SK-N-SH (cell line): ENCODE measurements around the gene MRPS22. TPM values are rescaled to one million over a fixed set of nuclear protein-coding genes. Genes with fewer than 3 reads are reported as not detected.

Source experiments
- CTCF ChIA-PET: fragments of 300-600, 350-600 bp; formaldehyde crosslinking; extraction: SDS; loops from one replicate; lab custom pipeline; 2021; lab: Yijun Ruan, JAX
- POLR2A ChIA-PET: fragments of 350-600 bp; sonication (Branson Sonifier 250); formaldehyde crosslinking; extraction: SDS; loops from one replicate; lab custom pipeline; 2020; ENCODE audit warnings: antibody characterized with exemption, inconsistent platforms; lab: Yijun Ruan, JAX
- DNase-seq: peaks from one replicate; pipeline ENCODE4 v3.0.0; 2012
- H2AFZ ChIP-seq: fragments of 200-600 bp; sonication (generic); 2 replicates; pipeline ENCODE4 v1.8.1; 2016; ENCODE audit warnings: antibody characterized with exemption, mild to moderate bottlenecking, low read depth
- H3F3A ChIP-seq: fragments of 200-600 bp; sonication (generic); replicated peaks from 2 replicates; pipeline ENCODE3; 2016; ENCODE audit warnings: antibody characterized with exemption, mild to moderate bottlenecking; ENCODE audit not compliant: insufficient read depth
- H3K27ac ChIP-seq, 2 experiments: fragments of 200-500 bp in 1 of 2; fragments of 200-600 bp in 1 of 2; sonication (Bioruptor generic) in 1 of 2; sonication (generic), shearing (Covaris generic) in 1 of 2; 2 replicates each; pipeline versions ENCODE4 v1.5.1 to v1.6.1; 2014 to 2016; ENCODE audit warnings: low read depth in 2 of 2, inconsistent platforms in 1 of 2, low read length in 1 of 2, mild to moderate bottlenecking in 1 of 2, mixed read lengths in 1 of 2
- H3K27me3 ChIP-seq: fragments of 200-600 bp; sonication (generic), shearing (Covaris generic); 2 replicates; pipeline ENCODE4 v1.6.1; 2016; ENCODE audit warnings: mixed run types; ENCODE audit not compliant: insufficient read depth
- H3K36me3 ChIP-seq, 2 experiments: fragments of 200-500 bp in 1 of 2; fragments of 200-600 bp in 1 of 2; sonication (Bioruptor generic) in 1 of 2; sonication (generic) in 1 of 2; replicated peaks in 1 of 2; 2 replicates each; pipeline versions ENCODE3 to v1.5.1; 2014 to 2016; ENCODE audit warnings: low read length in 1 of 2, mild to moderate bottlenecking in 1 of 2; ENCODE audit not compliant: insufficient read depth in 2 of 2, control insufficient read depth in 1 of 2
- H3K4me1 ChIP-seq, 2 experiments: fragments of 200-500 bp in 1 of 2; fragments of 200-600 bp in 1 of 2; sonication (Bioruptor generic) in 1 of 2; sonication (generic), shearing (Covaris generic) in 1 of 2; 2 replicates each; pipeline versions ENCODE4 v1.5.1 to v1.6.1; 2014 to 2016; ENCODE audit warnings: low read depth in 1 of 2, low read length in 1 of 2, mixed run types in 1 of 2; ENCODE audit not compliant: insufficient read depth in 2 of 2, control insufficient read depth in 1 of 2
- H3K4me2 ChIP-seq: fragments of 200-600 bp; sonication (generic), shearing (Covaris generic); 2 replicates; pipeline ENCODE4 v1.6.1; 2017; ENCODE audit warnings: mixed run types
- H3K4me3 ChIP-seq, 2 experiments: fragments of 200-500 bp in 1 of 2; fragments of 200-600 bp in 1 of 2; sonication (Bioruptor generic) in 1 of 2; sonication (generic), shearing (Covaris generic) in 1 of 2; 2 replicates each; pipeline versions ENCODE4 v1.5.1 to v1.8.1; 2014 to 2016; ENCODE audit warnings: low read depth in 2 of 2, inconsistent platforms in 1 of 2, low read length in 1 of 2, mild to moderate bottlenecking in 1 of 2, mixed read lengths in 1 of 2, moderate library complexity in 1 of 2
- H3K79me2 ChIP-seq: fragments of 200-600 bp; sonication (generic); 2 replicates; pipeline ENCODE4 v1.8.1; 2017; ENCODE audit warnings: mild to moderate bottlenecking; ENCODE audit not compliant: insufficient read depth
- H3K9ac ChIP-seq: fragments of 200-600 bp; sonication (generic); 2 replicates; pipeline ENCODE4 v1.6.1; 2017; ENCODE audit warnings: mixed run types
- H3K9me2 ChIP-seq: fragments of 200-600 bp; sonication (generic); 2 replicates; pipeline ENCODE4 v1.6.1; 2017; ENCODE audit warnings: mixed run types
- H3K9me3 ChIP-seq: fragments of 200-600 bp; sonication (generic); 2 replicates; pipeline ENCODE4 v1.6.1; 2017; ENCODE audit warnings: mixed run types, mild to moderate bottlenecking, moderate library complexity
- H4K20me1 ChIP-seq: fragments of 200-600 bp; sonication (generic); 2 replicates; pipeline ENCODE4 v1.6.1; 2017; ENCODE audit warnings: mild to moderate bottlenecking, mixed run types; ENCODE audit not compliant: insufficient read depth
- CHD2 ChIP-seq: fragments of 150-350 bp; IDR thresholded peaks from 2 replicates; pipeline ENCODE4 v1.6.1; 2018; ENCODE audit warnings: low read length; ENCODE audit not compliant: partially characterized antibody
- ELF1 ChIP-seq: IDR thresholded peaks from 2 replicates; pipeline ENCODE4 v1.4.0; 2012
- EZH2phosphoT487 ChIP-seq: fragments of 200-600 bp; sonication (generic); IDR thresholded peaks from 2 replicates; pipeline ENCODE4 v1.6.1; 2017; ENCODE audit warnings: low read depth, mixed run types, mild to moderate bottlenecking, antibody characterized with exemption, moderate library complexity, borderline replicate concordance
- FOSL2 ChIP-seq: IDR thresholded peaks from 2 replicates; pipeline ENCODE4 v1.4.0; 2012; ENCODE audit warnings: low read depth, mild to moderate bottlenecking, moderate library complexity, borderline replicate concordance
- FOXJ3 ChIP-seq: sonication (generic); formaldehyde crosslinking; IDR thresholded peaks from 2 replicates; pipeline ENCODE4 v1.5.1; 2020; ENCODE audit warnings: mild to moderate bottlenecking, missing genetic modification reagents
- GABPA ChIP-seq: IDR thresholded peaks from 2 replicates; pipeline ENCODE4 v1.4.0; 2012; ENCODE audit warnings: low read depth, mild to moderate bottlenecking
- GATA2 ChIP-seq: sonication (generic); formaldehyde crosslinking; IDR thresholded peaks from 2 replicates; pipeline ENCODE4 v1.5.0; 2020; ENCODE audit warnings: mild to moderate bottlenecking, missing genetic modification reagents
- IRF3 ChIP-seq: fragments of 150-350 bp; IDR thresholded peaks from 2 replicates; pipeline ENCODE4 v1.6.1; 2016; ENCODE audit warnings: mild to moderate bottlenecking, low read depth, low read length
- JUND ChIP-seq: IDR thresholded peaks from 2 replicates; pipeline ENCODE4 v1.4.0; 2012
- MAX ChIP-seq: IDR thresholded peaks from 2 replicates; pipeline ENCODE4 v1.4.0; 2012; ENCODE audit warnings: low read depth
- MEF2A ChIP-seq: IDR thresholded peaks from 2 replicates; pipeline ENCODE4 v1.4.0; 2012; ENCODE audit warnings: low read depth, borderline replicate concordance
- MXI1 ChIP-seq: IDR thresholded peaks from 2 replicates; pipeline ENCODE4 v1.6.1; 2012; ENCODE audit warnings: mild to moderate bottlenecking, low read depth, low read length, improper control_type of control experiment
- POLR2AphosphoS5 ChIP-seq: IDR thresholded peaks from 2 replicates; pipeline ENCODE4 v1.6.1; 2012; ENCODE audit warnings: low read depth, low read length
- RAD21 ChIP-seq: IDR thresholded peaks from 2 replicates; pipeline ENCODE4 v1.6.1; 2012; ENCODE audit warnings: mild to moderate bottlenecking, low read length
- RFX5 ChIP-seq: IDR thresholded peaks from 2 replicates; pipeline ENCODE4 v1.6.1; 2012; ENCODE audit warnings: mild to moderate bottlenecking, improper control_type of control experiment, low read length
- SMC3 ChIP-seq: IDR thresholded peaks from 2 replicates; pipeline ENCODE4 v1.6.1; 2012; ENCODE audit warnings: low read depth, low read length, improper control_type of control experiment
- TAF1 ChIP-seq: IDR thresholded peaks from 2 replicates; pipeline ENCODE4 v1.6.1; 2012; ENCODE audit warnings: low read depth, mild to moderate bottlenecking, low read length, moderate library complexity, borderline replicate concordance
- TCF12 ChIP-seq: IDR thresholded peaks from 2 replicates; pipeline ENCODE4 v1.4.0; 2012
- TEAD4 ChIP-seq: IDR thresholded peaks from 2 replicates; pipeline ENCODE4 v1.4.0; 2012; ENCODE audit warnings: mild to moderate bottlenecking, borderline replicate concordance; ENCODE audit not compliant: insufficient read depth
- USF1 ChIP-seq: IDR thresholded peaks from 2 replicates; pipeline ENCODE4 v1.4.0; 2012; ENCODE audit warnings: low read depth, borderline replicate concordance
- USF2 ChIP-seq: fragments of 150-350 bp; IDR thresholded peaks from 2 replicates; pipeline ENCODE4 v1.6.1; 2017; ENCODE audit warnings: antibody characterized with exemption, low read length, low read depth, borderline replicate concordance
- YY1 ChIP-seq: IDR thresholded peaks from 2 replicates; pipeline ENCODE4 v1.4.0; 2012; ENCODE audit warnings: low read depth, mild to moderate bottlenecking
- WGBS: methylation state at CpG from one replicate; pipeline ENCODE4 v1.1.6; 2017; ENCODE audit warnings: low lambda C conversion rate; 5-methylcytosine and 5-hydroxymethylcytosine counted together
- polyA plus RNA-seq, 3 experiments: library from polyadenylated mRNA; depleted of rRNA; stranded (reverse); fragments of >200 nt; gene quantifications; 2 replicates each; pipeline ENCODE4 v1.2.3, GENCODE V29; 2012

Gene MRPS22
- polyA plus RNA-seq, 1 of the 3 experiments (the other 2 are of a cell fraction) = 50.6 TPM

- H3K79me2 ChIP-seq = no peaks in the 10 kb centered on the region
- H3K9ac ChIP-seq = no peak overlapping the region
- H2AFZ ChIP-seq = no peak overlapping the region
- H3K9me3 ChIP-seq = no peaks in the 10 kb centered on the region
- H4K20me1 ChIP-seq = no peaks in the 10 kb centered on the region
- H3K36me3 ChIP-seq = no peaks in the 10 kb centered on the region
- H3K27ac ChIP-seq = no peak overlapping the region
- H3K4me1 ChIP-seq = peaks cover 0 to 9% of the 10 kb centered on the region in 2 experiments; a peak in 1 of 4 replicates
- no peaks in the 10 kb centered on the region for H3K27me3 ChIP-seq
- H3F3A ChIP-seq = no peaks in the 10 kb centered on the region
- no peak overlapping the region for H3K4me3 ChIP-seq
- CTCF ChIA-PET = interaction anchor here (1.9 to 8.6 kb wide), 3 partner anchors 7 to 386 kb away, joined by 6 to 83 read pairs (median 78); no protein-coding TSS in a partner anchor
- no peak overlapping the region for H3K4me2 ChIP-seq
- DNase-seq = no peak
- WGBS = 56% methylated on average over 4 of the region's 5 CpGs
- no peaks in the 10 kb centered on the region for H3K9me2 ChIP-seq
- no peak for TF ChIP-seq MAX
- TF ChIP-seq POLR2AphosphoS5 = no peak
- no peak for TF ChIP-seq FOXJ3 (CRISPR knock-in tag)
- TF ChIP-seq TCF12 = no peak
- no peak for TF ChIP-seq ELF1
- POLR2A ChIA-PET = no interaction called here
Measured at GRCh38 chr3:139322346-139322745, 21.5 kb upstream of the MRPS22 start.

GRCh38 chr3:139323146-139323545 is 20.7 kb upstream of the MRPS22 start:
- Histone ChIP-seq H3K9me2 (no peaks in the 10 kb centered on the region), H3K4me1 (peaks cover 0 to 3% of the 10 kb centered on the region in 2 experiments; a peak in 1 of 4 replicates), H3K4me2 (no peak overlapping the region), H3K79me2 (no peaks in the 10 kb centered on the region), H3K9me3 (no peaks in the 10 kb centered on the region), H2AFZ (no peak overlapping the region), H3K27me3 (no peaks in the 10 kb centered on the region), H3F3A (no peaks in the 10 kb centered on the region), H3K36me3 (no peaks in the 10 kb centered on the region), H3K27ac (no peak overlapping the region), H3K9ac (no peak overlapping the region), H3K4me3 (no peak overlapping the region), H4K20me1 (no peaks in the 10 kb centered on the region)
- ChIA-PET CTCF (interaction anchor here (1.9 to 7.5 kb wide), 2 partner anchors 212 to 387 kb away, joined by 6 to 78 read pairs; no protein-coding TSS in a partner anchor), POLR2A (no interaction called here)
- DNase-seq = no peak
- TF ChIP-seq CHD2 (no peak), TAF1 (no peak), FOXJ3 (CRISPR knock-in tag) (no peak), JUND (no peak), MXI1 (no peak), RAD21 (no peak), TEAD4 (no peak), SMC3 (no peak), MEF2A (no peak), YY1 (no peak), GATA2 (no peak), EZH2phosphoT487 (no peak), RFX5 (no peak), GABPA (no peak), IRF3 (no peak), TCF12 (no peak), FOSL2 (no peak), USF1 (no peak), MAX (no peak), USF2 (no peak)
- WGBS = 60% methylated on average over 1 of the region's 7 CpGs
